WTC11 (cell line): Measurements from ENCODE around the gene CYP4F12. TPM values are rescaled to one million over a fixed set of nuclear protein-coding genes. Genes with fewer than 3 reads are reported as not detected.

ENCODE experiments used
- ATAC-seq: fragments of 200-7000 bp; cut with Tn5 transposase; 2 replicates; pipeline ENCODE4 v1.10.0; 2021; ENCODE audit warnings: mild to moderate bottlenecking, moderate library complexity
- CTCF ChIA-PET: fragments of 300-600 bp; sonication (Branson Sonifier 250); formaldehyde crosslinking; loops from one replicate; lab custom pipeline; 2021; ENCODE audit warnings: antibody characterized with exemption; lab: Charles Lee
- POLR2A ChIA-PET: fragments of 350-600 bp; sonication (Branson Sonifier 250); formaldehyde crosslinking; loops from one replicate; lab custom pipeline; 2021; ENCODE audit warnings: antibody characterized with exemption; lab: Charles Lee
- DNase-seq: peaks from one replicate; pipeline ENCODE4 v3.0.0; 2021; ENCODE audit warnings: low spot score
- H3K27ac Mint-ChIP-seq: 2 replicates; pipeline ENCODE4 v1.8.0; 2021; ENCODE audit warnings: mixed read lengths
- H3K27me3 Mint-ChIP-seq: 2 replicates; pipeline ENCODE4 v1.8.0; 2021; ENCODE audit warnings: low read depth, mild to moderate bottlenecking, moderate library complexity, mixed read lengths
- H3K36me3 Mint-ChIP-seq: 2 replicates; pipeline ENCODE4 v1.8.0; 2021; ENCODE audit warnings: mixed read lengths
- H3K4me1 Mint-ChIP-seq: 2 replicates; pipeline ENCODE4 v1.8.0; 2022; ENCODE audit warnings: mixed read lengths
- H3K4me3 Mint-ChIP-seq: 2 replicates; pipeline ENCODE4 v1.8.0; 2021; ENCODE audit warnings: mild to moderate bottlenecking, moderate library complexity, mixed read lengths
- H3K9me3 Mint-ChIP-seq: 2 replicates; pipeline ENCODE4 v1.8.0; 2021; ENCODE audit warnings: mixed read lengths
- CREB1 ChIP-seq: sonication (generic); formaldehyde crosslinking; IDR thresholded peaks from 2 replicates; pipeline ENCODE4 v1.8.0; 2023; ENCODE audit warnings: mild to moderate bottlenecking, missing genetic modification reagents
- ERG ChIP-seq: fragments of 250-450 bp; sonication (Bioruptor Pico); IDR thresholded peaks from 2 replicates; pipeline ENCODE4 v1.8.0; 2021; ENCODE audit warnings: mild to moderate bottlenecking
- FOXJ3 ChIP-seq: sonication (generic); formaldehyde crosslinking; IDR thresholded peaks from 2 replicates; pipeline ENCODE4 v1.9.0; 2021; ENCODE audit warnings: missing genetic modification reagents, mild to moderate bottlenecking, borderline replicate concordance
- GRHL2 ChIP-seq: fragments of 250-450 bp; sonication (Bioruptor Pico); IDR thresholded peaks from 2 replicates; pipeline ENCODE4 v1.8.0; 2022; ENCODE audit warnings: mild to moderate bottlenecking, moderate library complexity; ENCODE audit not compliant: insufficient replicate concordance, severe bottlenecking
- JAZF1 ChIP-seq: fragments of 250-450 bp; sonication (Bioruptor Pico); IDR thresholded peaks from 2 replicates; pipeline ENCODE4 v1.9.0; 2021; ENCODE audit warnings: moderate library complexity, mild to moderate bottlenecking, inconsistent platforms
- NFYB ChIP-seq: sonication (generic); formaldehyde crosslinking; conservative IDR thresholded peaks from 2 replicates; pipeline ENCODE4 v1.8.0; 2022; ENCODE audit warnings: low read depth, missing genetic modification reagents
- NR1H2 ChIP-seq: sonication (generic); formaldehyde crosslinking; IDR thresholded peaks from 2 replicates; pipeline ENCODE4 v1.9.0; 2021; ENCODE audit warnings: mild to moderate bottlenecking, moderate library complexity, missing genetic modification reagents
- NR3C1 ChIP-seq: sonication (generic); formaldehyde crosslinking; conservative IDR thresholded peaks from 2 replicates; pipeline ENCODE4 v1.8.1; 2023; ENCODE audit warnings: low read depth, mild to moderate bottlenecking, missing genetic modification reagents
- SMAD3 ChIP-seq: sonication (generic); formaldehyde crosslinking; IDR thresholded peaks from 2 replicates; pipeline ENCODE4 v1.8.0; 2022; ENCODE audit warnings: missing genetic modification reagents, mild to moderate bottlenecking, borderline replicate concordance
- ZNF425 ChIP-seq: fragments of 250-450 bp; sonication (Bioruptor Pico); conservative IDR thresholded peaks from 2 replicates; pipeline ENCODE4 v1.9.0; 2021; ENCODE audit warnings: mild to moderate bottlenecking
- total RNA-seq: library from RNA; stranded (reverse); gene quantifications from 3 replicates; pipeline ENCODE4 v1.2.3, GENCODE V29; 2021
- TF ChIP-seq, protein P1 (sequence below): fragments of 200-600 bp; IDR thresholded peaks from 2 replicates; pipeline ENCODE4 v1.8.0; 2022; ENCODE audit warnings: antibody characterized with exemption

Gene CYP4F12
- total RNA-seq, 1 experiment from 2014 or later, result not detected

DNA sequence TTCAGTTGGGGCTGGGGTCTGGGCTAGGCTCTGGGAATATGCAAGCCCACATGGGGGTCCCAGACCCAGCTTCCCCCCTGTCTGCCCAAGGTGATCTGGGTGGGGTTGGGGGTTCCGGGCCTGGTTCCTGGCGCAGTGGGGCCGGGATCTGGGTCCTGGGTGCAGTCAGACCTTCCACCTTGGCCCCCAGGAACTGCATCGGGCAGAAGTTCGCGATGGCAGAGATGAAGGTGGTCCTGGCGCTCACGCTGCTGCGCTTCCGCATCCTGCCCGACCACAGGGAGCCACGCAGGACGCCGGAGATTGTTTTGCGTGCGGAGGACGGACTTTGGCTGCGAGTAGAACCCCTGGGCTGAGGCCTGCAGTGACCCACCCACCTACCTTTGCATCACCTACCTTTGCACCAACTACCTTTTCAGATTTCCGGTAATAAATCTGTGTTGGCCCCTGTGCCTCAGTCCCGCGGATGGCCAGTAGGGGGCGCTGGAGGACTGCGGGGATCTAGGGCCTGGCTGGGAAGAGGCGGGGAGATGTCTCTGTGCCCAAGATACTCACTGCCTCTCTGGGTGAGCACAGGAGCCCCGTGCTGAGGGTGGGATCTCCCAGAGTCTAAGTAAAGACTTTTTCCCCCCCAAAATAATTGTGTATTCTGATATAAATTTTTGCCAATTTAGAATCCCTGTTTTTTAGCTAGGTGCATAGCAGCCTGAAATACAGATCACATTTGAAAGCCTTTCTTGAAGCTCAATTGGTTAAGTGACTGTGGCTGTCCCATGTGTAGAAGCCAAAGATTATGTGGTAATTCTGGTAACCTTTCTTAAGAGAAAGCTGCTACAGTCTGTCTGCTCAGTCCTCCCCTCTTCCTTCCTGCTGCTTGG lies 43.6 kb upstream of the CYP4F12 start:
- Mint-ChIP-seq H3K4me1 (no peaks in the 10 kb centered on the region), H3K9me3 (peaks cover 41% of the 10 kb centered on the region), H3K4me3 (no peak overlapping the region), H3K27me3 (peaks cover 3% of the 10 kb centered on the region; the same call in 1 of the 2 replicates), H3K36me3 (0 out of 2 replicates have a peak, but pooled peaks cover 2% of the 10 kb centered on the region), H3K27ac (no peak overlapping the region)
- POLR2A ChIA-PET, result no interaction called here
- DNase-seq (peak; percentile 90), ATAC-seq (peak; percentile 90)
- CTCF ChIA-PET, result interaction anchor here (0.7 to 1.0 kb wide), 4 partner anchors 151 to 482 kb away, joined by 3 to 4 read pairs (median 3); no protein-coding TSS in a partner anchor
- TF ChIP-seq GRHL2 (CRISPR knock-in tag) (no peak), NFYB (CRISPR knock-in tag) (no peak), SMAD3 (CRISPR knock-in tag) (no peak)
- TF ChIP-seq, protein P1, sequence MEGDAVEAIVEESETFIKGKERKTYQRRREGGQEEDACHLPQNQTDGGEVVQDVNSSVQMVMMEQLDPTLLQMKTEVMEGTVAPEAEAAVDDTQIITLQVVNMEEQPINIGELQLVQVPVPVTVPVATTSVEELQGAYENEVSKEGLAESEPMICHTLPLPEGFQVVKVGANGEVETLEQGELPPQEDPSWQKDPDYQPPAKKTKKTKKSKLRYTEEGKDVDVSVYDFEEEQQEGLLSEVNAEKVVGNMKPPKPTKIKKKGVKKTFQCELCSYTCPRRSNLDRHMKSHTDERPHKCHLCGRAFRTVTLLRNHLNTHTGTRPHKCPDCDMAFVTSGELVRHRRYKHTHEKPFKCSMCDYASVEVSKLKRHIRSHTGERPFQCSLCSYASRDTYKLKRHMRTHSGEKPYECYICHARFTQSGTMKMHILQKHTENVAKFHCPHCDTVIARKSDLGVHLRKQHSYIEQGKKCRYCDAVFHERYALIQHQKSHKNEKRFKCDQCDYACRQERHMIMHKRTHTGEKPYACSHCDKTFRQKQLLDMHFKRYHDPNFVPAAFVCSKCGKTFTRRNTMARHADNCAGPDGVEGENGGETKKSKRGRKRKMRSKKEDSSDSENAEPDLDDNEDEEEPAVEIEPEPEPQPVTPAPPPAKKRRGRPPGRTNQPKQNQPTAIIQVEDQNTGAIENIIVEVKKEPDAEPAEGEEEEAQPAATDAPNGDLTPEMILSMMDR, result peak; percentile 97

DNA sequence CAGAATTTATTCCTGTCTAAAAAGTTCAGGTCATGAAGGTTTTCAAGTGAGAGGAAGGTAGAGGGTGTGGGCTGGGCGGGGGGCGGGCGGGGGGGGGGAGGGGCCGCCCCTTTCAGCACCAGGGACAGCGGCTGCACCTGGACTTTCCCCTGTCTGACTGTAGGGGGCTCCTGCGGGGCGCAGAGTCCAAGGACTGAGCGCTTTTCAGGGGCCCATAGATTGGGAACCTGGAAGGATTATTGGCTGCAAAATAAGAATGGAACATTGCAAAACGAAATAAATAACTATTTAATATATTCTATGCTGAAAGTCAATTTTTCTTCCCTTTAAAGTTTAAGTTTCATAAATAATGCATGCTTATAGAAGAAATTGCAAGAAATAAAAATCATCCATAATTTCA lies 41.1 kb upstream of the CYP4F12 start:
- POLR2A ChIA-PET, result no interaction called here
- peak; percentile 64 for DNase-seq
- peaks cover 6% of the 10 kb centered on the region for H3K27me3 Mint-ChIP-seq
- H3K36me3 Mint-ChIP-seq, result peaks cover 20% of the 10 kb centered on the region
- no peak for TF ChIP-seq ZNF425 (CRISPR knock-in tag)
- TF ChIP-seq FOXJ3, result no peak
- TF ChIP-seq CREB1 (CRISPR knock-in tag), result no peak
- no peak for TF ChIP-seq JAZF1 (CRISPR knock-in tag)
- no peak for TF ChIP-seq NR1H2
- TF ChIP-seq, protein P1, result peak; percentile 61; the same call in 1 of the 2 replicates
- no peak for TF ChIP-seq NR3C1 (CRISPR knock-in tag)
- no peak for TF ChIP-seq ERG (CRISPR knock-in tag)
- TF ChIP-seq, all 79 proteins: peak for 1
- Mint-ChIP-seq H3K4me3 (no peak overlapping the region), H3K4me1 (no peaks in the 10 kb centered on the region), H3K27ac (no peak overlapping the region), H3K9me3 (peaks cover 44% of the 10 kb centered on the region)
- CTCF ChIA-PET, result interaction anchor here (0.6 kb wide), 1 partner anchor 941 kb away, joined by 3 read pairs; no protein-coding TSS in a partner anchor
- ATAC-seq, result peak; percentile 68
